GM18520 (cell line): ENCODE data around the gene AKAP17A.
"Not testable (repeated sequence)": the region's sequence is repeated elsewhere in the genome, so short reads cannot be mapped to it uniquely, and the experiment has no call there.

ENCODE experiments used
- ATAC-seq: cut with Tn5 transposase; IDR thresholded peaks from one replicate; pipeline ENCODE4 v1.9.1; 2021; ENCODE audit not compliant: unreplicated experiment

The AKAP17A gene

GRCh38 chrX:1601768-1602085 lies 10.3 kb downstream of the AKAP17A start:
- ATAC-seq = no peak

DNA sequence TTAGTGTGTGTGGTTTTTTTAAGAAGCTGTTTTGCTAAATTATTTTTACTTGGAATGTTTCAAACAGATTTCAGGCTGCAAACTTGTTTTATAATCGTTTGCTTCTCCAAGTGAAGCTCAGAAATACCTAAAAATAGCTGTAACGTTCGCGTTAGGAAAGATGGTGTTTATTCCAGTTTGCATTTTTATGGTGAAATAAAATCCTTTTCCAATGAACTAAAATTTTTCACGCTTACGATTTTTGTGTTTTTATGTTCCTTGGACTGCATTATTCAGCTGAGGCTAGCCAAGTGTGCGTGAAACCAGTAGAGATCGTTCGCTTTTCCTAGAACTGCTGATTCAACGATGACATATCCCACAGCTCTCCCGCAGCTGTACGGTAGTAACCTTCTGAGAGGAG lies 10.9 kb downstream of the AKAP17A start:
- ATAC-seq = no peak

GRCh38 chrX:1606496-1606895 lies 15.1 kb downstream of the AKAP17A start:
- no peak for ATAC-seq

DNA sequence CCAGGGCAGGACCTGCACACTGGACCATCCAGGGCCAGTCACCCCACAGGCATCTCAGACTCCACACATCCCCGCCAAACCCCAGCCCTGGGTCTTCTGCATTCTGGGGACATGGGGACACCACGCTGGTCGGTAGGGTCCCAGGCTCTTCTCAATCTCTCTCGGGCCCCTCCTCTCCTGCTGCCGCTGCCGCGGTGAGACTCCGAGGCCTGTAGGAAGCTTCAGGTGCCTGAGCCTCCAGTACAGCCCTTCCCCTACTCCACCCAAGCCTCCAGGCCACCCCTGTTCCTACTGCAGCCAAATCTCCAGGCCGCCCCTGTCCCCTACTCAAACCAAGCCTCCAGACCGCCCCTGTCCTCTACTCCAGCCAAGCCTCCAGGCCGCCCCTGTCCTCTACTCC lies 17.9 kb downstream of the AKAP17A start:
- no peak for ATAC-seq

GRCh38 chrX:1609762-1610161 lies 18.4 kb downstream of the AKAP17A start:
- ATAC-seq = no peak

DNA sequence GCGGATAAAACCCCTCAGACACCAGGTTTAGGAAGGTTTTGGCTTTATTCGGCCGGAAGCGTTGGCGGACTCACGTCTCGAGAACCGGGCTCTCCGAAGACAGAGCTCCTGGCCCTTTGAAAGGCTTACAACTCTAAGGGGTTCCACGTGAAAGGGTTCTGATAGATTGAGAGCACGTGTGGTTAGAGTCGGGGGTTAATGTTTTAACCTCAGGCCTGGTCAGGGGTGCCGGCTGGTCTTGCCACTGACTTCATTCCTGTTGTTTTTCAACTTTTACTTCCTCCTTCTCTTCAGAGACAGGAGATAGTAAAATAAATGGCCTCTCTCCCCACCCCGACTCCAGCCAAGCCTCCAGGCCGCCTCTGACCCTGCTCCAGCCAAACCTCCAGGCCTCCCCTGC lies 18.8 kb downstream of the AKAP17A start:
- ATAC-seq = no peak

DNA sequence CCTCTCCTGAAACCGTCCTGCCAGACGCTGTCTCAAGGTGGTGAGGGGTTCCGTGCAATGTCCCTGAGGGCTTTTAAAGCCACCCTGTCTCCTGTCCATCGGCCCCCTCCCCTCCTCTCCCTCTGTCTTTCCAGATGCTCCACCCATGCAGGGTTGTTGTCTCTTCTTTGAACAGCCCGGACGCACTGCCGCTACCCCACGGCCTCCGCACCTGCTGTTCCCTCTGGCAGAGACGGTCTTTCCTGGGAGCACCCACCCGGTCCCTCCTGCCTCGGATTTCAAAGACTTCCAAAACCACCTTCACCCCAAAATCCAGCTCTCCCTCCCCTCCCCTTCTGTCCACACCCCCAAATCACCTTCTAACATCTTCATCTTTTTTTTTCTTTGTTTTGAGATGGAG lies 19.3 kb downstream of the AKAP17A start:
- ATAC-seq = no peak

GRCh38 chrX:1612641-1613286 lies 21.4 kb downstream of the AKAP17A start:
- no peak for ATAC-seq

DNA sequence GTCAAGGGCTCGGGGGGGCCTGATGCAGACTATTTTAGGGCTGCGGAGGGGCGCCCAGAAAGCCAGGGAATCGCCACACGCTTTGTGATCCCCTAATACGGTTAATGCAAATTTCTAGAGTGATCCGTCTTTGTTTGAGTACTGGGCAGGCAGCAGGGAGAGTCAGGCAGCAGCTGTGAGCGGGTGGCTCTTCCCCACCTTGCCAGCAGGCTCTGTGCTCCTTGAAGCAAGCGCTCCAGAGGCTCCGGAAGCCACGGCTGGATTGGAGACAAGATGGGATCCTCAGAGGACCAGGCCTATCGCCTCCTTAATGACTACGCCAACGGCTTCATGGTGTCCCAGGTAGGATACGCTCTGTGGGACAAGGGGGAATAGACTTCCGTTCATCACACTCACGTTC lies 23.5 kb downstream of the AKAP17A start, which contains the start of gene ASMT:
Gene ASMT (plus strand): TSS at position 133 of the 400 bp plus-strand sequence. CDS start 141 bp downstream, at position 274.
- ATAC-seq = no peak

DNA sequence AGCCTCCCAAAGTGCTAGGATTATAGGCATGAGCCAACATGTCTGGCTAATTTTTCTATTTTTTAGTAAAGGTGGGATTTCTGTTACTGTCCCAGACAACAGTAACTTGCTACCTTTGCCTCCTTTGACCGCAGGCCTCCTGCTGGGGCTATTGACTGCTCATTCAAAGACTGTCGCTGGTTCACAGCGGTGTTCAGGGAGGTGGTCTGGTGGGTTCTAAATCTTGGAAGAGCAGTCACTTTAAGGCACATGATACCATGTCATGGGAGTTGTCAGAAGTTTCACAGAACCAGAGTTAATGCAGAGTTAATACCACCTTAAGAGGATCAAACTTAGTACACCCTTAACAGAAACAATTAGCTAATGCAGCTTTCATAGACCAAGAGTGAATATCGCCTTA lies 27.3 kb downstream of the AKAP17A start:
- ATAC-seq = no peak

DNA sequence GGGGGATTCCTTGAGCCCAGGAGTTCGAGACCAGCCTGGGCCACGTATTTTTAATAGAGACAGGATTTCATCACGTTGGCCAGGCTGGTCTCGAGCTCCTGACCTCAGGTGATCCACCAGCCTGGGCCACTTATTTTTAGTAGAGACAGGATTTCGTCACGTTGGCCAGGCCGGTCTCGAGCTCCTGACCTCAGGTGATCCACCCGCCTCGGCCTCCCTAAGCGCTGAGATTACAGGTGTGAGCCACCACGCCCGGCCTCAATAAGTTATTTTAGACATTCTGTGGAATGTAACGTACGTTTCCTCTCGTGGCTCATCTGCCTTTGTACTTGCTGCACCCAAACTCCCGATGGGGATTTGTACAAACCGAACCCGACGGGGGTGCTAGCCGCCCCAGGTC lies 32.3 kb downstream of the AKAP17A start:
- no peak for ATAC-seq

GRCh38 chrX:1624158-1624860 lies 32.9 kb downstream of the AKAP17A start:
- ATAC-seq = not testable (repeated sequence)

- ATAC-seq = not testable (repeated sequence)
Observed at GRCh38 chrX:1624861-1625215, 33.4 kb downstream of the AKAP17A start.

GRCh38 chrX:1629244-1629643 lies 37.8 kb downstream of the AKAP17A start:
- ATAC-seq = no peak

GRCh38 chrX:1646009-1646408 lies 54.6 kb downstream of the AKAP17A start:
- ATAC-seq = no peak

- ATAC-seq = no peak
Observed at GRCh38 chrX:1649621-1650020, 58.2 kb downstream of the AKAP17A start.
